ENCODE results near the gene TNFRSF13B. TPM values are rescaled to one million over a fixed set of nuclear protein-coding genes. Genes with fewer than 3 reads are reported as not detected.

TNFRSF13B gene
- total RNA-seq, 1 experiment from 2014 or later, result not detected

- Mint-ChIP-seq H3K36me3 (ENCODE audit: insufficient read depth, unreplicated experiment) (no peaks in the 10 kb centered on the region), H3K27me3 (ENCODE audit: unreplicated experiment) (no peaks in the 10 kb centered on the region), H3K4me3 (ENCODE audit: low read depth, unreplicated experiment) (no peak overlapping the region), H3K4me1 (ENCODE audit: low read depth, unreplicated experiment) (peaks cover 7% of the 10 kb centered on the region), H3K27ac (ENCODE audit: unreplicated experiment) (no peak overlapping the region), H3K9me3 (ENCODE audit: low read depth, unreplicated experiment) (peaks cover 2% of the 10 kb centered on the region)
- intact Hi-C loops (cut with micrococcal nuclease; ENCODE audit: unreplicated experiment), result no loop called here
- TF ChIP-seq, protein P1, sequence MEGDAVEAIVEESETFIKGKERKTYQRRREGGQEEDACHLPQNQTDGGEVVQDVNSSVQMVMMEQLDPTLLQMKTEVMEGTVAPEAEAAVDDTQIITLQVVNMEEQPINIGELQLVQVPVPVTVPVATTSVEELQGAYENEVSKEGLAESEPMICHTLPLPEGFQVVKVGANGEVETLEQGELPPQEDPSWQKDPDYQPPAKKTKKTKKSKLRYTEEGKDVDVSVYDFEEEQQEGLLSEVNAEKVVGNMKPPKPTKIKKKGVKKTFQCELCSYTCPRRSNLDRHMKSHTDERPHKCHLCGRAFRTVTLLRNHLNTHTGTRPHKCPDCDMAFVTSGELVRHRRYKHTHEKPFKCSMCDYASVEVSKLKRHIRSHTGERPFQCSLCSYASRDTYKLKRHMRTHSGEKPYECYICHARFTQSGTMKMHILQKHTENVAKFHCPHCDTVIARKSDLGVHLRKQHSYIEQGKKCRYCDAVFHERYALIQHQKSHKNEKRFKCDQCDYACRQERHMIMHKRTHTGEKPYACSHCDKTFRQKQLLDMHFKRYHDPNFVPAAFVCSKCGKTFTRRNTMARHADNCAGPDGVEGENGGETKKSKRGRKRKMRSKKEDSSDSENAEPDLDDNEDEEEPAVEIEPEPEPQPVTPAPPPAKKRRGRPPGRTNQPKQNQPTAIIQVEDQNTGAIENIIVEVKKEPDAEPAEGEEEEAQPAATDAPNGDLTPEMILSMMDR (IDR thresholded peaks at IDR 0.05; ENCODE audit: unreplicated experiment), result no peak
- no TSS peak for BruUV-seq (replicated peaks)
- CTCF ChIA-PET, result no interaction called here
- no peak for DNase-seq
Observed at GRCh38 chr17:16945136-16945482, 26.8 kb downstream of the TNFRSF13B start.

GRCh38 chr17:16944334-16945135 is 27.4 kb downstream of the TNFRSF13B start:
- BruUV-seq (replicated peaks), result no TSS peak
- intact Hi-C loops (cut with micrococcal nuclease; ENCODE audit: unreplicated experiment), result no loop called here

GRCh38 chr17:16943541-16944333 is 28.2 kb downstream of the TNFRSF13B start:
- H3K27me3 Mint-ChIP-seq (ENCODE audit: unreplicated experiment), result peaks cover 12% of the 10 kb centered on the region
- no peak overlapping the region for H3K4me3 Mint-ChIP-seq (ENCODE audit: low read depth, unreplicated experiment)
- TF ChIP-seq, protein P1 (IDR thresholded peaks at IDR 0.05; ENCODE audit: unreplicated experiment), result no peak
- no peak overlapping the region for H3K27ac Mint-ChIP-seq (ENCODE audit: unreplicated experiment)
- peaks cover 2% of the 10 kb centered on the region for H3K9me3 Mint-ChIP-seq (ENCODE audit: low read depth, unreplicated experiment)
- H3K36me3 Mint-ChIP-seq (ENCODE audit: insufficient read depth, unreplicated experiment), result no peaks in the 10 kb centered on the region
- intact Hi-C loops (cut with micrococcal nuclease; ENCODE audit: unreplicated experiment), result no loop called here
- peaks cover 7% of the 10 kb centered on the region for H3K4me1 Mint-ChIP-seq (ENCODE audit: low read depth, unreplicated experiment)
- DNase-seq, result no peak
- BruUV-seq (replicated peaks), result no TSS peak
- CTCF ChIA-PET, result no interaction called here

More at GRCh38 chr17:16944334-16945135, 27.4 kb downstream of the TNFRSF13B start:
- H3K4me1 Mint-ChIP-seq (ENCODE audit: low read depth, unreplicated experiment), result peaks cover 7% of the 10 kb centered on the region
- H3K36me3 Mint-ChIP-seq (ENCODE audit: insufficient read depth, unreplicated experiment), result no peaks in the 10 kb centered on the region
- H3K27ac Mint-ChIP-seq (ENCODE audit: unreplicated experiment), result no peak overlapping the region
- no peak overlapping the region for H3K4me3 Mint-ChIP-seq (ENCODE audit: low read depth, unreplicated experiment)
- H3K27me3 Mint-ChIP-seq (ENCODE audit: unreplicated experiment), result peaks cover 4% of the 10 kb centered on the region
- CTCF ChIA-PET, result no interaction called here
- peaks cover 2% of the 10 kb centered on the region for H3K9me3 Mint-ChIP-seq (ENCODE audit: low read depth, unreplicated experiment)
- DNase-seq, result no peak
- TF ChIP-seq, protein P1 (IDR thresholded peaks at IDR 0.05; ENCODE audit: unreplicated experiment), result no peak

GRCh38 chr17:16943032-16943352 is 28.9 kb downstream of the TNFRSF13B start:
- no peak overlapping the region for H3K27ac Mint-ChIP-seq (ENCODE audit: unreplicated experiment)
- H3K9me3 Mint-ChIP-seq (ENCODE audit: low read depth, unreplicated experiment), result no peaks in the 10 kb centered on the region
- BruUV-seq (replicated peaks), result no TSS peak
- no peaks in the 10 kb centered on the region for H3K36me3 Mint-ChIP-seq (ENCODE audit: insufficient read depth, unreplicated experiment)
- peaks cover 7% of the 10 kb centered on the region for H3K4me1 Mint-ChIP-seq (ENCODE audit: low read depth, unreplicated experiment)
- CTCF ChIA-PET, result no interaction called here
- TF ChIP-seq, protein P1 (IDR thresholded peaks at IDR 0.05; ENCODE audit: unreplicated experiment), result no peak
- intact Hi-C loops (cut with micrococcal nuclease; ENCODE audit: unreplicated experiment), result no loop called here
- no peak for DNase-seq
- H3K27me3 Mint-ChIP-seq (ENCODE audit: unreplicated experiment), result peaks cover 20% of the 10 kb centered on the region
- H3K4me3 Mint-ChIP-seq (ENCODE audit: low read depth, unreplicated experiment), result no peak overlapping the region
